C4-2B (cell line): ENCODE measurements around the gene LHX3.

Experiments
- ZFX ChIP-seq: fragments of 450-650 bp; IDR thresholded peaks from 2 replicates; pipeline ENCODE4 v1.6.1; 2017
- TF ChIP-seq, protein P1 (sequence below): fragments of 450-650 bp; conservative IDR thresholded peaks from 2 replicates; pipeline ENCODE4 v1.5.1; 2017; ENCODE audit warnings: mild to moderate bottlenecking

DNA sequence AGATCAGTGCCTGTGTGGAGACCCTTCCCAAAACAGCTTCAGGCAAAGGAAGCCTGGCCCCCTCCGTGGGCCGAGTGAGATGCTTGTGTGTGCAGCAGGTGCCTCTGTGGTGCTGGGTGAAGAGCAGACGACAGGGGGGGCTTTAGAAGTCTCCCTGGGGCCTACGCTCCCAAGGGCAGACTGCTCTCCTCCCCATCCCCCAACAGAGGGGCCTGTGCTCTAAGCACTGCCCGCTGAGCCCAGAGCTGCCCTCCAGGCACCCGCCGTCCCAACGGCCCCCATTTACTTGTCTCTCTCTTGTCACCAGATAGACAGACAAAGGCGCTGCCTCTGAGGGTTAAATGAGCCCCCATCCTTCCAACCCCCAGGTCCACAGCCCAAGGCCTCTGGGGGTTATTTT lies 2.7 kb upstream of the LHX3 start:
- TF ChIP-seq, protein P1, sequence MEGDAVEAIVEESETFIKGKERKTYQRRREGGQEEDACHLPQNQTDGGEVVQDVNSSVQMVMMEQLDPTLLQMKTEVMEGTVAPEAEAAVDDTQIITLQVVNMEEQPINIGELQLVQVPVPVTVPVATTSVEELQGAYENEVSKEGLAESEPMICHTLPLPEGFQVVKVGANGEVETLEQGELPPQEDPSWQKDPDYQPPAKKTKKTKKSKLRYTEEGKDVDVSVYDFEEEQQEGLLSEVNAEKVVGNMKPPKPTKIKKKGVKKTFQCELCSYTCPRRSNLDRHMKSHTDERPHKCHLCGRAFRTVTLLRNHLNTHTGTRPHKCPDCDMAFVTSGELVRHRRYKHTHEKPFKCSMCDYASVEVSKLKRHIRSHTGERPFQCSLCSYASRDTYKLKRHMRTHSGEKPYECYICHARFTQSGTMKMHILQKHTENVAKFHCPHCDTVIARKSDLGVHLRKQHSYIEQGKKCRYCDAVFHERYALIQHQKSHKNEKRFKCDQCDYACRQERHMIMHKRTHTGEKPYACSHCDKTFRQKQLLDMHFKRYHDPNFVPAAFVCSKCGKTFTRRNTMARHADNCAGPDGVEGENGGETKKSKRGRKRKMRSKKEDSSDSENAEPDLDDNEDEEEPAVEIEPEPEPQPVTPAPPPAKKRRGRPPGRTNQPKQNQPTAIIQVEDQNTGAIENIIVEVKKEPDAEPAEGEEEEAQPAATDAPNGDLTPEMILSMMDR = no peak
- no peak for TF ChIP-seq ZFX
